ENCODE measurements around the gene ZP4. TPM values are rescaled to one million over a fixed set of nuclear protein-coding genes. Genes with fewer than 3 reads are reported as not detected.

Gene ZP4
- total and polyA plus RNA-seq, 2 of the 8 experiments (the other 6 are each of a cell fraction or from before 2014, with no cell fraction given), result not detected

GRCh38 chr1:237910834-237911233, 20.1 kb upstream of the ZP4 start:
- DNase-seq (ENCODE audit: low read depth in 1 of 2, low spot score in 2 of 2), result no peak
- Histone ChIP-seq H3K56ac (replicated peaks; ENCODE audit: insufficient read length, low read depth, low read length) (no peak overlapping the region), H3K4me1 (replicated peaks in 1 of 4; ENCODE audit: control insufficient read depth in 3 of 4, insufficient read depth in 4 of 4, low read length in 3 of 4) (no peaks in the 10 kb centered on the region), H3K18ac (ENCODE audit: extremely low read depth, low read length) (no peak overlapping the region), H4K8ac (ENCODE audit: extremely low read depth, insufficient read depth, low read length) (no peak overlapping the region), H3K23ac (ENCODE audit: insufficient read length) (no peak overlapping the region), H3K14ac (ENCODE audit: insufficient read length) (no peak overlapping the region), H2BK12ac (ENCODE audit: low read depth, low read length) (no peak overlapping the region), H3K9ac (replicated peaks in 1 of 4; ENCODE audit: extremely low read depth in 1 of 4, low read depth in 3 of 4, low read length in 3 of 4) (no peak overlapping the region), H3K79me1 (ENCODE audit: low read depth, low read length) (no peaks in the 10 kb centered on the region), H3K9me3 (ENCODE audit: insufficient read depth in 2 of 2, low read depth in 1 of 2, low read length in 1 of 2) (peaks cover 10 to 16% of the 10 kb centered on the region in 2 experiments; a peak in 3 of 4 replicates), H3K36me3 (ENCODE audit: control insufficient read depth in 2 of 4, insufficient read depth in 4 of 4, low read length in 3 of 4) (no peaks in the 10 kb centered on the region; a peak in 1 of 8 replicates), H3K4me3 (ENCODE audit: extremely low read depth in 1 of 4, insufficient read depth in 2 of 4, low read depth in 3 of 4, low read length in 4 of 4) (no peak overlapping the region), H2BK120ac (replicated peaks; ENCODE audit: low read depth, low read length) (no peak overlapping the region), H4K5ac (ENCODE audit: insufficient read length, low read depth, low read length) (no peak overlapping the region), H2BK20ac (ENCODE audit: low read length) (no peak overlapping the region), H3K79me2 (ENCODE audit: control insufficient read depth in 1 of 2, insufficient read depth in 2 of 2, low read length in 2 of 2) (no peaks in the 10 kb centered on the region), H2BK5ac (ENCODE audit: low read depth, low read length) (no peak overlapping the region), H2AK5ac (ENCODE audit: low read depth, low read length) (no peak overlapping the region), H4K91ac (replicated peaks; ENCODE audit: insufficient read length, low read length) (no peak overlapping the region), H3K27me3 (replicated peaks in 1 of 4; ENCODE audit: control insufficient read depth in 3 of 4, extremely low read depth in 1 of 4, insufficient read depth in 3 of 4, low read length in 3 of 4) (no peaks in the 10 kb centered on the region), H3K27ac (ENCODE audit: low read depth, low read length) (no peak overlapping the region), H4K20me1 (replicated peaks in 1 of 2; ENCODE audit: control insufficient read depth in 1 of 2, insufficient read depth in 2 of 2, low read length in 2 of 2) (no peaks in the 10 kb centered on the region), H2BK15ac (ENCODE audit: low read length) (no peak overlapping the region), H3K4me2 (ENCODE audit: insufficient read depth in 1 of 2, low read depth in 2 of 2, low read length in 2 of 2) (no peak overlapping the region), H3K23me2 (ENCODE audit: low read depth, low read length) (no peaks in the 10 kb centered on the region; the same call in 1 of the 2 replicates), H3K4ac (replicated peaks; ENCODE audit: insufficient read length, low read depth, low read length) (no peak overlapping the region), H2AFZ (ENCODE audit: low read length) (no peak overlapping the region)
- FAIRE-seq, result no peak
- ChIA-PET CTCF (ENCODE audit: partially characterized antibody) (interaction anchor here (3.7 kb wide), 1 partner anchor 10 kb away, joined by 21 read pairs; no protein-coding TSS in a partner anchor), POLR2A (ENCODE audit: partially characterized antibody) (no interaction called here)
- 90% methylated on average over 2 of the region's 2 CpGs; no CpG with 5 or more reads in 1 of the 2 experiments for WGBS, 2 experiments (ENCODE audit: extremely low coverage in 1 of 2, insufficient coverage in 1 of 2, insufficient read length in 1 of 2, insufficient replicate concordance in 2 of 2, low coverage in 1 of 2, low lambda C conversion rate in 2 of 2, missing lambda C conversion rate in 1 of 2)
- TF ChIP-seq SIX5 (IDR thresholded peaks at IDR 0.05; ENCODE audit: low read depth, low read length) (no peak), YY1 (IDR thresholded peaks at IDR 0.05; ENCODE audit: low read depth, low read length) (no peak), EZH2 (IDR thresholded peaks at IDR 0.05; ENCODE audit: low read depth, low read length, severe bottlenecking) (no peak), KDM1A (IDR thresholded peaks at IDR 0.05; ENCODE audit: borderline replicate concordance, low read length) (no peak), USF2 (IDR thresholded peaks at IDR 0.05; ENCODE audit: low read length) (no peak), POU5F1 (IDR thresholded peaks at IDR 0.05; ENCODE audit: low read depth, low read length) (no peak), RAD21 (IDR thresholded peaks at IDR 0.05 in 1 of 2, conservative IDR thresholded peaks at IDR 0.05 in 1 of 2; ENCODE audit: low read depth in 2 of 2, low read length in 2 of 2) (no peak), KDM4A (IDR thresholded peaks at IDR 0.05; ENCODE audit: low read depth, low read length, severe bottlenecking) (no peak), TBP (IDR thresholded peaks at IDR 0.05; ENCODE audit: low read depth, low read length) (no peak), CHD2 (IDR thresholded peaks at IDR 0.05; ENCODE audit: low read length) (no peak)
